Nephron progenitor cell (in vitro differentiated cells): ENCODE measurements around the gene SRSF12.

Experiments used
- DNase-seq: peaks from one replicate; pipeline ENCODE4 v3.0.0; 2021
- H3K27ac Mint-ChIP-seq: 2 replicates; pipeline ENCODE4 v1.8.0; 2021; ENCODE audit warnings: mild to moderate bottlenecking, moderate library complexity, mixed read lengths
- H3K27me3 Mint-ChIP-seq: 2 replicates; pipeline ENCODE4 v1.8.0; 2021; ENCODE audit warnings: mild to moderate bottlenecking, low read depth, mixed read lengths; ENCODE audit not compliant: poor library complexity
- H3K36me3 Mint-ChIP-seq: 2 replicates; pipeline ENCODE4 v1.8.0; 2021; ENCODE audit warnings: low read depth, mixed read lengths
- H3K4me1 Mint-ChIP-seq: 2 replicates; pipeline ENCODE4 v1.8.0; 2021; ENCODE audit warnings: mixed read lengths
- H3K4me3 Mint-ChIP-seq: 2 replicates; pipeline ENCODE4 v1.8.0; 2021; ENCODE audit warnings: mild to moderate bottlenecking, moderate library complexity, mixed read lengths
- H3K9me3 Mint-ChIP-seq: 2 replicates; pipeline ENCODE4 v1.8.0; 2021; ENCODE audit warnings: mild to moderate bottlenecking, moderate library complexity, mixed read lengths
- CTCF ChIP-seq: fragments of 200-600 bp; sonication (generic); IDR thresholded peaks from 2 replicates; pipeline ENCODE4 v1.5.0; 2021; ENCODE audit warnings: antibody characterized with exemption

SRSF12 gene

GRCh38 chr6:89073014-89073620, 44.8 kb downstream of the SRSF12 start:
- Mint-ChIP-seq H3K27me3 (peaks cover 6% of the 10 kb centered on the region), H3K9me3 (no peaks in the 10 kb centered on the region), H3K36me3 (no peaks in the 10 kb centered on the region), H3K27ac (no peak overlapping the region), H3K4me3 (no peak overlapping the region), H3K4me1 (no peaks in the 10 kb centered on the region)
- DNase-seq = no peak
- no peak for TF ChIP-seq CTCF

GRCh38 chr6:89071036-89071435, 46.8 kb downstream of the SRSF12 start:
- Mint-ChIP-seq H3K27ac (no peak overlapping the region), H3K36me3 (no peaks in the 10 kb centered on the region), H3K4me3 (no peak overlapping the region), H3K4me1 (peaks cover 7% of the 10 kb centered on the region), H3K27me3 (peaks cover 6% of the 10 kb centered on the region), H3K9me3 (no peaks in the 10 kb centered on the region)
- DNase-seq = no peak
- no peak for TF ChIP-seq CTCF

- Mint-ChIP-seq H3K36me3 (no peaks in the 10 kb centered on the region), H3K27ac (no peak overlapping the region), H3K9me3 (no peaks in the 10 kb centered on the region), H3K27me3 (peaks cover 2% of the 10 kb centered on the region), H3K4me3 (no peak overlapping the region), H3K4me1 (peaks cover 7% of the 10 kb centered on the region)
- TF ChIP-seq CTCF = no peak
- DNase-seq = no peak
Measured at GRCh38 chr6:89069536-89070163, 48.2 kb downstream of the SRSF12 start.

GRCh38 chr6:89068695-89069094, 49.2 kb downstream of the SRSF12 start:
- no peak for DNase-seq
- no peak for TF ChIP-seq CTCF
- no peaks in the 10 kb centered on the region for H3K9me3 Mint-ChIP-seq
- no peak overlapping the region for H3K27ac Mint-ChIP-seq
- H3K27me3 Mint-ChIP-seq = peaks cover 2% of the 10 kb centered on the region
- H3K4me3 Mint-ChIP-seq = no peak overlapping the region
- H3K36me3 Mint-ChIP-seq = no peaks in the 10 kb centered on the region
- peaks cover 7% of the 10 kb centered on the region for H3K4me1 Mint-ChIP-seq

GRCh38 chr6:89067796-89068195, 50.1 kb downstream of the SRSF12 start:
- no peaks in the 10 kb centered on the region for H3K9me3 Mint-ChIP-seq
- no peak overlapping the region for H3K27ac Mint-ChIP-seq
- no peak for DNase-seq
- no peak overlapping the region for H3K4me3 Mint-ChIP-seq
- H3K36me3 Mint-ChIP-seq = no peaks in the 10 kb centered on the region
- H3K27me3 Mint-ChIP-seq = no peaks in the 10 kb centered on the region
- peaks cover 7% of the 10 kb centered on the region for H3K4me1 Mint-ChIP-seq
- no peak for TF ChIP-seq CTCF
